Upper lobe of left lung (tissue), 4 donors: ENCODE results near the gene KANSL1.
"Not testable (repeated sequence)": the region's sequence is repeated elsewhere in the genome, so short reads cannot be mapped to it uniquely, and the experiment has no call there.

Experiments
- POLR2A ChIP-seq, 4 donors: fragments of 450-650 bp; IDR thresholded peaks; one replicate each; pipeline ENCODE4 v1.5.1; 2016 to 2017; ENCODE audit warnings: antibody characterized with exemption in 4 of 4, mild to moderate bottlenecking in 2 of 4
- TF ChIP-seq, protein P1 (sequence below), 6 experiments: fragments of 450-650 bp in 4 of 6; fragments of 200-600 bp in 2 of 6; sonication (generic) in 2 of 6; IDR thresholded peaks; one replicate each; pipeline ENCODE4 v1.5.1; 2016 to 2019; ENCODE audit warnings: antibody characterized with exemption in 6 of 6

DNA sequence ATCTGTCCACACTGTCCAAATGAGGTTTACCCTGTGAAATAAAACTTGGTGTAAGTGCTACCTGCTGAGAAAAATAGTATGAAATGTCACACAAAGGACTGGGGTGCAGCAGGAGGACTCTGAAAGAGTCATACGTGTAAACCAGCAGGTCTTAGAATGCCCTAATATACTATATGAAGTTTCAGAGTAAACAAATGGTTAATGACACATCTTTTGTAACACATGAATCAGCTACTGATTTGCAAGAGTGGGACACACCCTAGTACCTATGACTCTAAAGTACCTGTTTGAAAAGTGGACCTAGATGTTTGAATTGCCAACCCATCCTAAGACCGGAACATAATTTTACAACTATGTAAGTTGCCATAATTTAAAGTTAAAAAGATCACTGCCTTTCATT lies 29.8 kb upstream of the KANSL1 start:
- TF ChIP-seq, protein P1, sequence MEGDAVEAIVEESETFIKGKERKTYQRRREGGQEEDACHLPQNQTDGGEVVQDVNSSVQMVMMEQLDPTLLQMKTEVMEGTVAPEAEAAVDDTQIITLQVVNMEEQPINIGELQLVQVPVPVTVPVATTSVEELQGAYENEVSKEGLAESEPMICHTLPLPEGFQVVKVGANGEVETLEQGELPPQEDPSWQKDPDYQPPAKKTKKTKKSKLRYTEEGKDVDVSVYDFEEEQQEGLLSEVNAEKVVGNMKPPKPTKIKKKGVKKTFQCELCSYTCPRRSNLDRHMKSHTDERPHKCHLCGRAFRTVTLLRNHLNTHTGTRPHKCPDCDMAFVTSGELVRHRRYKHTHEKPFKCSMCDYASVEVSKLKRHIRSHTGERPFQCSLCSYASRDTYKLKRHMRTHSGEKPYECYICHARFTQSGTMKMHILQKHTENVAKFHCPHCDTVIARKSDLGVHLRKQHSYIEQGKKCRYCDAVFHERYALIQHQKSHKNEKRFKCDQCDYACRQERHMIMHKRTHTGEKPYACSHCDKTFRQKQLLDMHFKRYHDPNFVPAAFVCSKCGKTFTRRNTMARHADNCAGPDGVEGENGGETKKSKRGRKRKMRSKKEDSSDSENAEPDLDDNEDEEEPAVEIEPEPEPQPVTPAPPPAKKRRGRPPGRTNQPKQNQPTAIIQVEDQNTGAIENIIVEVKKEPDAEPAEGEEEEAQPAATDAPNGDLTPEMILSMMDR (IDR thresholded peaks at IDR 0.05): not testable (repeated sequence)
- not testable (repeated sequence) for TF ChIP-seq POLR2A (IDR thresholded peaks at IDR 0.05)
